GM10248 (cell line): ENCODE data around the gene GLIS1.

ENCODE experiments used
- CTCF ChIA-PET: fragments of 300-600 bp; sonication (Branson Sonifier 250); formaldehyde crosslinking; extraction: SDS; loops from one replicate; lab custom pipeline; 2021; ENCODE audit warnings: antibody characterized with exemption; lab: Yijun Ruan, JAX
- POLR2A ChIA-PET: fragments of 350-650 bp; sonication (Branson Sonifier 250); formaldehyde crosslinking; extraction: SDS; loops from one replicate; lab custom pipeline; 2020; ENCODE audit warnings: antibody characterized with exemption; lab: Yijun Ruan, JAX
- DNase-seq: peaks from one replicate; pipeline ENCODE4 v3.0.0; 2012; ENCODE audit errors: extremely low spot score
- CTCF ChIP-seq: IDR thresholded peaks from 2 replicates; pipeline ENCODE4 v1.5.1; 2012; ENCODE audit warnings: mild to moderate bottlenecking, low read depth; ENCODE audit errors: extremely low read depth, missing control alignments, control extremely low read depth

Gene GLIS1

GRCh38 chr1:53646732-53647131, 92.2 kb downstream of the GLIS1 start:
- DNase-seq = no peak
- CTCF ChIA-PET = interaction anchor here (1.0 kb wide), 2 partner anchors 10 kb away, joined by 3 read pairs; no protein-coding TSS in a partner anchor
- TF ChIP-seq CTCF = no peak
- POLR2A ChIA-PET = no interaction called here

GRCh38 chr1:53645690-53646078, 93.3 kb downstream of the GLIS1 start:
- no peak for TF ChIP-seq CTCF
- ChIA-PET POLR2A (no interaction called here), CTCF (interaction anchor here (1.0 kb wide), 1 partner anchor 11 kb away, joined by 3 read pairs; no protein-coding TSS in a partner anchor)
- DNase-seq = no peak

DNA sequence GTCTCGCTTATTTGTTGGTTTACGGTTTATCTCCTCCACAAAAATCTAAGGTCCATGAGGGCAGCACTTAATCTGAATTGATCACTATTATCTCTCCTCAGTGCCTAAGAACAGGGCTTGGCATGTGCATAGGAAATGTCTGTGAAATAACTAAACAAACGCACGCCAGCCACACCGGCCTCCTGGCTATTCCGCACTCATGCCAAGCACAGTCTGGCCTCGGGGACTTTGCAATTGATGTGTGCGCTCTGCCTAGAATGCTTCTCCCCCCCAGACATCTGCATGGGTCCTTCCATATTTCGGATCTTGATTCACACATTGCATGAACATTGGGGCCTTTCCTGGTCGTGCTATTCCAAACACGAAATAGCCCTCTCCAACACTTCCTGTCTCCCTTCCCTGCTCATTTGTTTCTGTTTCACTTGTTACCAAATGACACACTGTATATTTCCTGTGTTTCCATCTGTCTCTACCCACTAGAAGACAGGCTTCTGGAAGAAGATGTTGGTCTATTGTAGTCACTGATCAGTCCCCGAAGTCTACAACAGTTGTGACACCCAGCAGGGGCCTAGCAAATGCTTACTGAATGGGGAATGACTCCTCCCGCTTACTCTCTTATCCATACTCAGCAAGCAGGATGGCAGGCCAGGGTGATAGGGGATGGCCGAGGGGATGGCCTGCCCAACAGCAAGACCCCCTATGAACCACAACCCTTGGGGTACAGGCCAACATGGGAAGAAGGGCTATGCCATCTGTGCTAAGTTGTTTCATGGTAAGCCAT, 93.9 kb downstream of the GLIS1 start:
- ChIA-PET CTCF (no interaction called here), POLR2A (no interaction called here)
- DNase-seq = no peak
- TF ChIP-seq CTCF = no peak

DNA sequence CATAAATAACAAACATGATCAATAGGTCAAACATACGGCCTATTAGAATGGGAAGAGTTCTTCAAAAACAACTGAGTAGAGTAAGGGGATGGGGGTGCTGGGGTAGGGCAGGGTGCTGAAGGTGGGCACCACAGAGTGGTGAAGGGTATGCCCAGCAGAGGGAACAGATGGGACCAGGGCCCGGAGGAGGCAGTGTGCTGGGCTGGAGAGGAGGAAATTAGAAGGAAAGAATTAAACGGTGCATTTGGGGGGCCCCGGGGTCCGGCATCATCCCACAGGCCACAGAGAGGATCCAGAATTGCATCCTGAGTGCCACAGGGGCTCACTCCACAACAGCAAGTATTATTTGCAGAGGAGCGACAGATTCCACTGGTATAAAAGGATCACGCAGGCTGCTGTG, 94.5 kb downstream of the GLIS1 start:
- no peak for TF ChIP-seq CTCF
- ChIA-PET CTCF (no interaction called here), POLR2A (no interaction called here)
- DNase-seq = no peak

DNA sequence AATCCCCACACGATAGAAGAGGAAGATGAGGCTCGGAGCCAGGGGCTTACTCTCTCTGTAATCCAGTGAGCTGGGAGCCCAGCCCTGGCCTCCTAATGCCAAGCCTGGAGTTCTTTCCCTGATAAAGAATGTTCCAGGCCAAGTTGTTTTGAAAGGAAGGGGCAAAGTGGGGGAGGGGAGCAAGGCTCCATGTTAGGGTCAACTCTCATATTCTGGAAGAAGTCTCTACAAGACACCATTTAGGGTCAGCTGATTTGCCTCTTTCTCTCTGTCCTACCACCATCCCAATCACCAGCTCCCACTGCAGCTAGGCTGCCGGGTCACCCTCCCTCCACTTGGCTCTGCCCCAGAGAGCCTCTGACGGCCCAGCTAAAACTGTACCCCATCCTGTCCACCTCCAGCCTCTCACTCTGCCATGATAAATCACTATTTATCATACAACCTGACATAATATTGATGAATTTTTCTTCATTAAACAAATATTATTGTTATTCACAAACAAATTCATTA, 95.0 kb downstream of the GLIS1 start:
- no peak for DNase-seq
- TF ChIP-seq CTCF = no peak
- POLR2A ChIA-PET = no interaction called here
- CTCF ChIA-PET = interaction anchor here (1.1 kb wide), 1 partner anchor 67 kb away, joined by 3 read pairs; no protein-coding TSS in a partner anchor

GRCh38 chr1:53643041-53643880, 95.7 kb downstream of the GLIS1 start:
- POLR2A ChIA-PET = no interaction called here
- CTCF ChIA-PET = interaction anchor here (1.1 to 1.2 kb wide), 2 partner anchors 16 to 66 kb away, joined by 3 read pairs; no protein-coding TSS in a partner anchor
- no peak for TF ChIP-seq CTCF
- DNase-seq = no peak
